Effector CD8-positive, alpha-beta T cell (primary cell): Measurements from ENCODE around the gene IGLL1.
A peak's percentile ranks its signal among the peaks of the same experiment; 100 is the strongest.
"Not testable (repeated sequence)": the region's sequence is repeated elsewhere in the genome, so short reads cannot be mapped to it uniquely, and the experiment has no call there.

Experiments
- DNase-seq: peaks from one replicate; lab custom pipeline; 2025; lab: John Stamatoyannopoulos, UW

The IGLL1 gene

DNA sequence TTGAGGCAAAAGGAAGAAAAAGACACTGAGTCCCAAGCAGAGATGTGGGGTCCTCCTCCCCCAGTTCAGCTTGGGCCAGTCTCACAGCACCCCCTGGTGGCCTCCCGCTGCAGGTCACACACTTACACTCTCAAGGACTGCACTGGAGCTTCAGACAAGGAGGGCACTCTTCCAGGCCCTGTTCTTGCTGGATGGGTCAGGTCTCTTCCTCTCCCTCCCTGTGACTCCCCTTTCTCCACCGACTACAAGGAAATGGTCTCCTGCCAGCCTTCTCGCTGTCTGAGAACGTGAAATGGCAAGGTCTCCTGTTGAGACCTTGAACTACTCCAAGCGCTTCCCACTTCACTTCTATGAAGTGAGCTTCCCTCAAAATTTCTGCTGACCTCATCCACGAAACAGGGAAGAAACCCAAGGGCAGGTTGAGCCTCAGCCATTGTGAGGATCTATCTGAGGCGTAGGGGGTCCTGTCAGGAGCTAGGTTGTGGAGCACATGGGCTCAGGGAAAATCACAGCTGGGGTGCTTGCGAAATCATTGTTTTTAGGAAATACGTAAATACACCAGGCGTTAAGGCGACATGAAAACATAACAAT is 11.2 kb upstream of the IGLL1 start:
- peak; percentile 24 for DNase-seq

DNA sequence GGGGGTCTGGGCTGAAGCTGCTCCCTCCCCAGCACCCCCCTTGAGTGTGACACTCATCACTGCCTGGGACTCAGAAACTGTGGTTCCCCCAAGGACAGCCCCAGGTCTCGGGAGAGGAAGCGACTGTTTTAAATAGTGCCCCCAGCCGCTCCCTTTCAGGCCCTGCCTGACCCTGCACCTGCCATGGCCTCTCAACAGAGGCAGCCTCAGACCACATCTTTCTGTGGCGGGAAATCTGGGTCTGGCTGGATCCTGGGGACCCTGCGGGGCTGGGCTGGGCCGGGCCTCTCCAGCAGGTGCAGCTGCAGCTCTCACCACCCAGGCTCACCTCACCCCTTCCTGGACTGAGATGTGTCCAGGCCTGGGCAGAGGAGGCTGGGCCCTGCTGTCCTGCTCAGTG is 3.7 kb upstream of the IGLL1 start:
- no peak for DNase-seq

- no peak for DNase-seq
Measured at GRCh38 chr22:23583153-23583552, 3.1 kb upstream of the IGLL1 start.

DNA sequence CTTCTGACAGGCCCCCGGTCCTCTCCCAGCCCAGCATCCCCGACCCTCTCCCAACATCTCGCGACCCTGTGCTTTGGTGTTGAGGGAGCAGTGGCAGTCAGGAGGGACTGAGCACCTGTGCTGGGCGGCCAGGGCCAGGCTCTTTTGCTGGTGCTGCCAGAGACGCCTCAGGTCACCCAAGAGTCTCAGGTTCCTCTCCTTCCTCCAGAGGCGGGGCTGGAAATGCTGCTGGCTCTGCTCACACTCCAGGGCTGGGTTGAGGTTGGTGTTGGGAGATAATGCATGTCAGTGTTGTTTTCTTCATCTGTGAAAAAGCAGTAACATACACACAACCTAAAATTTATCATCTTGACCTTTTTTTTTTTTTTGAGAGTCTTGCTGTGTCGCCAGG is 1.2 kb upstream of the IGLL1 start:
- DNase-seq, result no peak

- DNase-seq, result no peak
Measured at GRCh38 chr22:23580576-23581259, 628 bp upstream of the IGLL1 start.

DNA sequence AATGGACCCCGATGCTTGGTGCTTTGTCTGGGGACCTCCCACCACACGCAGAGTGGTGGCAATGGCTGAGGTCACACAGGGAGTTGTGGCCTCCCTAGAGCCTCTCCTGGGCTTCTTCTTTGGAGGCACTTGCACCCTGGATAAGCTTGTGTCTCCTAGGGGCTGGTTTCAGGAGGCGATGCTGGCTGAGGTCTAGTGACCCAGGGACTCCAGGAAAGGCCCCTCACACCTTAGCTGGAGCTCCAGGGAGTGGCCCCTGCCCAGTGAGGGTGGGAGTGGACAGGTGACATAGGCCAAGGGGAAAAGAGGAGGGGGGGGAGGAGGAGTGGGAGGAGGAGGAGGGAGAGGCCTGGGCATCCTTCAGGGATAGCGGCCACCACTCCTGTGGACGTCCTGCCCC is 810 bp downstream of the IGLL1 start:
- no peak for DNase-seq

- no peak for DNase-seq
Measured at GRCh38 chr22:23578306-23578705, 1.8 kb downstream of the IGLL1 start.

- DNase-seq, result no peak
Measured at GRCh38 chr22:23576681-23577080, 3.4 kb downstream of the IGLL1 start.

DNA sequence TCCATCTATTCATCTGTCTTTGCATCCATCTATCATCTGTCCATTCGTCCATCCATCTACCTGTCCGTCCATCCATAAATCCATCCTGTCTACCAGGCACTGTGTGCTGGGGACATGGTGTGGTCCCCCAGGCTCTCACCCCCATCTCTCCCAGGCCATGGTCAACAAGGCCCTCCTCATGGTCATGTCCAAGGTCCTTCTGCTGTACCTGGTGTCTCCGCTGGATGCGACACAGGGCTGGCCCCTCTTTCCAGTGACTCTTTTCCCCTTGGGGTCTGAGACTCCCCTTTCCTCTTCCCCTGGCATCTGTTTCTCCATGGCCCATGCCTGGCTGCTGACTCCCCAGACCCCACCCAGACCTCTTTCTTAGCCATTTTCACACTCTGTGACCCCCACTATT is 4.5 kb downstream of the IGLL1 start:
- no peak for DNase-seq

DNA sequence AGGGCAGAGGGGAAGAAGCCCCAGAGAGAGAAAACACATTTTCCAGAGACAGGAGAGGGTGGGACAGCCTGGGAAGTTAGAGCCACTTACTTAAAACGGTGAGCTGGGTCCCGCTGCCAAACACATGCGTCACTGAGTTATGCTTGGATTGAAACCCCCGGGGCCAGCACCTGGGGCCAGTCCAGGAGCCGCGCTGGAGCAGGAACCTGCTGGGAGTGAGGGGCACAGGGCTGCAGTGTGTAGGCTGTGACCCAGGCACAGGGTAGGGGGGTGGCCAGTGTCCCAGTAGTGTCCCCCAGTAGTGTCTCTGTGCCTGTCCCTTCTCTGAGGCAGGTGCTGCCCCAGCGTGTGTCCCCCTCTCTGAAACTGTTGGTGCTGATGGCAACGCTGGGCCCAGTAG is 5.2 kb downstream of the IGLL1 start:
- no peak for DNase-seq

DNA sequence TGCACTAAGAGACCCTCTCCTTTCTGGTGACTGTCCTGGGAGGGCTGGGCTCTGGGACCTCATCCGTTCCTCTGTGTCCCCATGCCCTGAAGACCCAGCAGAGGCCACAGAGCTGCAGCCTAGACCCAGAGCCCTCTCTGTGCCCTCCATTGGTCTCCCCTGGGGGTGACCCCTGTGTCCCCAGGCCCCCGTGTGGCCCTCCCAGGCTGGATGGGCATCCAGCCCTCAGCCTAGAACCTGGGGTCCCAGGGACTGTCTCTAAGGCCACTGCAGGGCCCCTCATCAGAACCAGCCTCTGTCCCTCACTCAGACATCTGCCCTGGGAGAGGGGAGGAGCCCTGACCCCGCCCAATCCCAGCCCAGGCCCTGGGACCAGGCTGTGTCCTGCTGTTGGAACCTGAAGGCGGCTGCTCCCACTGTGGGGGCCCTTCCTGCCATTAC is 5.7 kb downstream of the IGLL1 start:
- DNase-seq, result no peak

DNA sequence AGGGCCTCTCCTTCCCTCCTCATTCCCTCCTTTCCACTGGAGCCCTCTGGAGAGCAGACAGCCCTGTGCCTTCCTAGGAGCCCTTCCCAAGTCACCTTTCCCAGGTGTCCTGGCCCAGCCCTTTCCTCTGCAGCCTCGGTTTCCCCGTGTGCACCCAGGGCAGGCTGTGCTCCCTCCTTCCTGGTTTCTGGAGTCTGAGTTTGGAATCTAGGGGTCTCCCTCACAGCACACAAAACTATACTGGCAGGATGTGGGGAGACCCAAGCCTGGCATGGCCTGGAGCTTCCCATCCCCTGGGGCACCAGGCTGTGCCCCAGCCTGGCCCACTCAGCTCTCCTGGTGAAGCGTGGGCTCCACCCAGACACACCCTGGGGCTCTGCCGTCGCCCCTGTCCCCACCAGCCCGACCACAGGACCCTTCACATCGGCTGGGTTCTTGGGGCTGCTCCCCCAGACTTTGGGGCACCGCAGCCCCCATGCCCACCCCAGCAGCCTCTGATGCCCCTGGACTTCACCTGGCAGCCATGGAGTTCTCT is 6.3 kb downstream of the IGLL1 start:
- not testable (repeated sequence) for DNase-seq

DNA sequence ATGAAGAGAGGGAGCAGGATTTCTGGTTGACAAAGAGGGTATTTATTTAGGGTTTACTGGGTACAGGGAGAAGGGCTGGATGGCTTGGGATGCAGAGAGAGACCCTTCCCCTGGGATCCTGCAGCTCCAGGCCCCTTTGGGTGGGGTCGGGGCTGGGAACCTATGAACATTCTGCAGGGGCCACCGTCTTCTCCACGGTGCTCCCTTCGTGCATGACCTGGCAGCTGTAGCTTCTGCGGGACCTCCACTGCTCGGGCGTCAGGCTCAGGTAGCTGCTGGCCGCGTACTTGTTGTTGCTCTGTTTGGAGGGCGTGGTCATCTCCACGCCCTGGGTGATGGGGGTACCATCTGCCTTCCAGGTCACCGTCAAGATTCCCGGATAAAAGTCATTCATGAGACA is 7.0 kb downstream of the IGLL1 start:
- not testable (repeated sequence) for DNase-seq

- no peak for DNase-seq
Measured at GRCh38 chr22:23571486-23571885, 8.6 kb downstream of the IGLL1 start.

GRCh38 chr22:23570681-23571080 is 9.4 kb downstream of the IGLL1 start:
- DNase-seq, result no peak

- DNase-seq, result no peak
Measured at GRCh38 chr22:23569716-23570115, 10.4 kb downstream of the IGLL1 start.

DNA sequence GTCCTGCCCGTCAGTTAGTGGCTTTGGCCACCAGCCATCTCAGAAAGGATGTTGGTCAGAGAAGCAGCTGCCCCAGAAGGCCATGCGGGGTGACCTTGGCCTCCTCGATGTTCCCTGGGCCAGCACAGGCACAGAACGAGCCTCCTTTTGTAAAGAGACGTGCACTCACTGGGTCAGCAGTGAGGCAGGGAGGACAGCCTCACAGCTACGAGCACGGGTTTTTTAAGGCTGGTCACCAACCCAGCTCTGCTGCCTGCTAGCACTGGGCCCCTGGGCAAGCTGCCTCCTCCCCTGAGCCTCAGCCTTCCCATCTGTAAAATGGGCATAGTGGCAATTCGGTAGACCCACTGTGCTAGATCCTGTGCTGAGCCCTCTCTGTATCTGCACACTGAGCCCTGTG is 10.8 kb downstream of the IGLL1 start:
- DNase-seq, result no peak

DNA sequence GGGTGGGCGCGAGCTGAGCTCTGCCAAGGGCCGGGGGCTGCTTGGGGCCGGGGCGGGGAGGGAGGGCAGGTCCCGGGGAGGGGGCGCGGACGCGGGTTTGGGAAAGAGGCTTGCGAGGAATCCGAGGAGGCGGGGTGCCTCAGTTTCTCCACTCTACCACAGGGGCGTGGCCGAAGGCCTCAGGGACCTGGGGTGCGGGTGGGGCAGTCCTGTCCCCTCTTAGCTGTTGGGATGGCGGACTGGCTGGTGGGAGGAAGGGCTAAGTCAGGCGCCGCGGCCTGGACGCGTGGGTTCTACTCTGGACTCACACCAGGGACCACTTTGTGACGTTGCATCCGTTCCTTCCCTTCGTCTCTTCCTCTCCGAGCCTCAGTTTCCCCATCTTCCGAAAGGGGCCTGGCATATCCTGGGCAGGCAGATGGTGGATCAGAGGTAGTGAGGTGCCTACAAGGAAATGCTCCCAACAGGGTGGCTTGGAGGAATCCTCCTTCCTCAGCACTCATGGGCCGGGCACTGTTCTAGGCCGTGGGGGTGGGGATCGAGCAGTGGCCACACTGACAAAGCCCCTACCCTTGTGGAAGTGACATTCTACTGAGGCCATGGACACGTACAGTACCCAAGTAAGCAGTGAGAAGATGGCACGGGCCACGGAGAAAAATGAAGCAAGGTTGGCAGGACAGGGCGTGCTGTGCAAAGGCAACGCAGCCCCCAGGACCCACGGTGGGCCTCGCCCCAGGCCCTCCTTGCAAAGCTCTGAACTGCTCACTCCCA is 13.2 kb downstream of the IGLL1 start:
- DNase-seq, result no peak

DNA sequence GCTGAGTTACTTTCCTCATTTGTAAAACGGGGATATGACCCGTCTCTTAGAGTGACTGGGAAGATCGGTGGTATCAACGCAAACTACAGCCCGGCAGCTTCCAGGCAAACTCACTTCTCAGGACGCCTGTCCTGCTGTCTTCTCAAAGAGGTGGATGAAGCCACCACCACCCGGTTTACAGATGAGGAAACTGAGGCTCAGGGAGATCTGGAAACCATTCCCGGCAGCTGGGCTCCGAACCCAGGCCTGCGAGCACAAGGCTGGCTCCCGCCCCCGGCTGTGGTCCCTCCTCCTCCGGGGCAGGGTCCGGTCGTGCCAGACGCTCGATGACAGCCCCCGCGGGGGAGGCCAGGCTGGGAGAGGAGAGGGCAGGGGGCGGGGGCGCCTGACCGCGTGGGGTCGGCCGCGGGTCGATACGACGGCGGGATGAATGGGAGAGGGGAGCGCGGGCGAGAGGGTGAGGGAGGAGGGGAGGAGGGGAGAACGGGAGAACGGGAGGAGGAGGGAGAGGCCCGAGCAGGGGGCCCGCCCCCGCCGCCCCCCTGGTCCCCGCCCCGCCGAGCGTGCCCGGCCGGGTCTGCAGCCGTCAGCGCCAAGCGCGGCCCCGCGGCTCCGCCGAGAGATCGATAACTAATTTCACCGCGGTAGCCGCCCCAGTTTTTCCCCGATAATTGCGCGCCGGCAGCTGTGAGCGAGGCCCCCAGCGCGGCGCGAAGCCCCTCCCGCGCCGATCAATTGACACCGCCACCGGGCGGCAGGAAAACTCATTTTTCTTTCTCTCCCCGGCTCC is 14.0 kb downstream of the IGLL1 start:
- no peak for DNase-seq

DNA sequence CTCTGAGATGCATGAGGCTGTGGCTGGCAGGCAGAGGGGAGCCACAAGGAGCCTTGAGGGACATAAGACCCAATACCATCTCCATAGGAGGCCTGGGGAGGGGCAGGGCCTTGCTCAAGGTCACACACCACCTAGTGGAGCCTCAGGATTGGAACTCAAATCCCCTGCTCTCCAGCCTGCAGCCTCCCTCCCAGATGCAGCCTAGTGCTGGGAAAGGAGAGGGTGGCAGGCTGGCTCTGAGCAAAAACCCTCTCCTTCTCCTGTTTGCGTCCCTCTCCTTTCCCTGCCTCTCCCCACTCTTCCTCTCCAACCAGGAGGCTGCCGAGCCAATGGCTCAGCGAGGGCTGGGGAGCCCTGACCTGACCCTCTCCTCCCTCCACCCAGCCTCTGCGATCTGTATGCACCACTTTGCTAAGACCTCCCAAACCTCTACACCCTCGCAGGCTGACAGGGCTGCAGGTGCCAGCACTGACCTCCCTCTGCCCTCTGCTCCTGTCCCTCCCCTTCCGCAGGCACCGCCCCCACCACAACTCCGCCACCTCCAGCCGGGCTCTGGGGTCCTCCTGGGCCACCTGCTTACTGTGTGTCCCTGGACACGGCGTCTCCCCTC is 14.7 kb downstream of the IGLL1 start:
- DNase-seq, result no peak

GRCh38 chr22:23564276-23564675 is 15.8 kb downstream of the IGLL1 start:
- DNase-seq, result no peak

DNA sequence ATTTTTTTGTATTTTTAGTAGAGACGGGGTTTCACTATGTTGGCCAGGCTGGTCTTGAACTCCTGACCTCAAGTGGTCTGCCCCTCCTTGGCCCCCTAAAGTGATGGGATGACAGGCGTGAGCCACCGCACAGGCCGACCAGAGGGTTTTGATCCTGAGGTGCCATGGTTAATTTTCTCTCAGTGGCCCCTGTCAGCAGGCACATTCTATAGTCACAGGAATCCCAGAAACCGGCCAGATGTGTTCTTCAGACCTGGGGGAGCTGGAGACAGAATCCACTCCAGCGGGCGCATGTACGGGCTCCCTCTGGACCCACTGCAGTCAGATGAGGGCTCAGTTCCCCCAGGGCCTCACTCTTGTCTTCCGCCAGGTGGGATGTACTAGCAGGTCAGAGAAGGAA is 17.0 kb downstream of the IGLL1 start:
- no peak for DNase-seq
